Vagina (tissue), 2 donors: ENCODE measurements around the gene DNER.

Experiments used
- CTCF ChIP-seq, 3 experiments: fragments of 450-650 bp in 2 of 3; fragments of 200-600 bp in 1 of 3; sonication (generic) in 1 of 3; IDR thresholded peaks; one replicate each; pipeline ENCODE4 v1.5.1; 2017 to 2019; ENCODE audit warnings: antibody characterized with exemption in 3 of 3, mild to moderate bottlenecking in 2 of 3, moderate library complexity in 2 of 3
- POLR2A ChIP-seq, 2 donors: fragments of 450-650 bp; IDR thresholded peaks; one replicate each; pipeline ENCODE4 v1.6.1; 2017; ENCODE audit warnings: antibody characterized with exemption in 2 of 2, mild to moderate bottlenecking in 2 of 2, moderate library complexity in 2 of 2

GRCh38 chr2:229761663-229762062, 47.3 kb upstream of the DNER start:
- TF ChIP-seq CTCF (IDR thresholded peaks at IDR 0.05) (no peak), POLR2A (IDR thresholded peaks at IDR 0.05) (no peak)
